Activated T-cell treated with anti-CD3 and anti-CD28 coated beads, Interleukin-2, amount 50 U/mL, for 48 hours (primary cell): ENCODE measurements around the gene GBP7.
"Not testable (repeated sequence)": the region's sequence is repeated elsewhere in the genome, so short reads cannot be mapped to it uniquely, and the experiment has no call there.

Source experiments
- DNase-seq, 2 experiments: peaks; one replicate each; pipeline ENCODE4 v3.0.0-alpha.2; 2020

Gene GBP7

GRCh38 chr1:89175601-89176256 lies at the start of gene GBP7:
GBP7 (minus strand) TSS chr1:89176003; CDS start chr1:89171935, 4,068 bp downstream.
- no peak for DNase-seq

GRCh38 chr1:89221341-89221740 lies 45.5 kb upstream of the GBP7 start:
- no peak for DNase-seq

- DNase-seq, result not testable (repeated sequence)
Observed at GRCh38 chr1:89219851-89220250, 44.0 kb upstream of the GBP7 start.

GRCh38 chr1:89218941-89219340 lies 43.1 kb upstream of the GBP7 start:
- DNase-seq, result not testable (repeated sequence)

GRCh38 chr1:89213347-89213746 lies 37.5 kb upstream of the GBP7 start:
- DNase-seq, result no peak

GRCh38 chr1:89211035-89211634 lies 35.3 kb upstream of the GBP7 start:
- DNase-seq, result no peak

- DNase-seq, result no peak
Observed at GRCh38 chr1:89206373-89206772, 30.6 kb upstream of the GBP7 start.

GRCh38 chr1:89203166-89203565 lies 27.4 kb upstream of the GBP7 start:
- no peak for DNase-seq

- DNase-seq, result no peak
Observed at GRCh38 chr1:89201106-89201794, 25.4 kb upstream of the GBP7 start.

GRCh38 chr1:89200663-89201062 lies 24.9 kb upstream of the GBP7 start:
- DNase-seq, result no peak

GRCh38 chr1:89199525-89200031 lies 23.8 kb upstream of the GBP7 start:
- no peak for DNase-seq

GRCh38 chr1:89198491-89199072 lies 22.8 kb upstream of the GBP7 start, which contains the start of gene GBP4:
GBP4 (minus strand) TSS chr1:89198942; CDS start chr1:89198834, 108 bp downstream.
- DNase-seq, result peak; percentile 54 to 65

- DNase-seq, result peak; percentile 34 to 38
Observed at GRCh38 chr1:89198081-89198480, 22.3 kb upstream of the GBP7 start.

GRCh38 chr1:89195476-89195875 lies 19.7 kb upstream of the GBP7 start:
- DNase-seq, result no peak

GRCh38 chr1:89191314-89191713 lies 15.5 kb upstream of the GBP7 start:
- DNase-seq, result no peak

- no peak for DNase-seq
Observed at GRCh38 chr1:89190017-89190416, 14.2 kb upstream of the GBP7 start.

- no peak for DNase-seq
Observed at GRCh38 chr1:89179343-89179742, 3.5 kb upstream of the GBP7 start.

- no peak for DNase-seq
Observed at GRCh38 chr1:89176971-89177370, 1.2 kb upstream of the GBP7 start.

- no peak for DNase-seq
Observed at GRCh38 chr1:89174491-89174890, 1.3 kb downstream of the GBP7 start.

GRCh38 chr1:89172468-89173143 lies 3.2 kb downstream of the GBP7 start:
- DNase-seq, result no peak

- no peak for DNase-seq
Observed at GRCh38 chr1:89171067-89171438, 4.8 kb downstream of the GBP7 start.

GRCh38 chr1:89170170-89171066 lies 5.4 kb downstream of the GBP7 start:
- no peak for DNase-seq
